Liver (tissue), 9 donors: Measurements from ENCODE around the gene TOR4A. TPM values are rescaled to one million over a fixed set of nuclear protein-coding genes. Genes with fewer than 3 reads are reported as not detected.

ENCODE experiments used
- DNase-seq: peaks from one replicate; pipeline ENCODE4 v3.0.0-alpha.2; 2017; ENCODE audit warnings: low spot score
- H3K27ac ChIP-seq, 2 donors: one replicate each; pipeline ENCODE4 v1.7.0; 2013; ENCODE audit warnings: inconsistent platforms in 2 of 2, low read length in 2 of 2, control low read depth in 1 of 2, low read depth in 1 of 2, mild to moderate bottlenecking in 1 of 2
- H3K27me3 ChIP-seq, 4 donors: one replicate each; pipeline versions ENCODE4 v1.6.1 to v1.7.0; 2013; ENCODE audit warnings: low read length in 3 of 4, inconsistent platforms in 1 of 4, mild to moderate bottlenecking in 1 of 4, moderate library complexity in 1 of 4; ENCODE audit not compliant: control insufficient read depth in 4 of 4, insufficient read depth in 4 of 4
- H3K36me3 ChIP-seq, 4 donors: one replicate each; pipeline versions ENCODE4 v1.6.1 to v1.7.0; 2013; ENCODE audit warnings: low read length in 3 of 4, mild to moderate bottlenecking in 3 of 4, low read depth in 1 of 4, moderate library complexity in 1 of 4; ENCODE audit not compliant: control insufficient read depth in 4 of 4, insufficient read depth in 3 of 4
- H3K4me1 ChIP-seq, 4 donors: one replicate each; pipeline versions ENCODE4 v1.6.1 to v1.7.0; 2013; ENCODE audit warnings: low read length in 3 of 4, mild to moderate bottlenecking in 3 of 4, moderate library complexity in 1 of 4; ENCODE audit not compliant: control insufficient read depth in 4 of 4, insufficient read depth in 4 of 4
- H3K4me3 ChIP-seq, 3 donors: one replicate each; pipeline versions ENCODE4 v1.6.1 to v1.7.0; 2013; ENCODE audit warnings: low read length in 3 of 3, control low read depth in 1 of 3, low read depth in 1 of 3, mild to moderate bottlenecking in 1 of 3
- H3K9ac ChIP-seq, 2 donors: one replicate each; pipeline ENCODE4 v1.7.0; 2013; ENCODE audit warnings: low read length in 2 of 2, mild to moderate bottlenecking in 2 of 2, moderate library complexity in 2 of 2, control low read depth in 1 of 2, low read depth in 1 of 2
- H3K9me3 ChIP-seq, 4 donors: one replicate each; pipeline versions ENCODE4 v1.6.1 to v1.7.0; 2013; ENCODE audit warnings: low read length in 3 of 4; ENCODE audit not compliant: control insufficient read depth in 4 of 4
- CTCF ChIP-seq: fragments of 150-350 bp; IDR thresholded peaks from 2 replicates; pipeline ENCODE4 v1.5.1; 2017; ENCODE audit warnings: improper control_type of control experiment, low read depth, low read length; ENCODE audit not compliant: missing input control
- EGR1 ChIP-seq, 2 donors: IDR thresholded peaks; 2 replicates each; pipeline ENCODE4 v1.6.1; 2016 to 2018; ENCODE audit warnings: antibody characterized with exemption in 2 of 2, low read depth in 2 of 2
- FOXA1 ChIP-seq: IDR thresholded peaks from 2 replicates; pipeline ENCODE4 v1.6.1; 2016; ENCODE audit warnings: antibody characterized with exemption
- GABPA ChIP-seq, 2 donors: IDR thresholded peaks in 1 of 2; conservative IDR thresholded peaks in 1 of 2; 2 replicates each; pipeline ENCODE4 v1.6.1; 2016; ENCODE audit warnings: antibody characterized with exemption in 2 of 2, mild to moderate bottlenecking in 1 of 2, moderate library complexity in 1 of 2
- HNF4A ChIP-seq, 2 donors: conservative IDR thresholded peaks; 2 replicates each; pipeline ENCODE4 v1.6.1; 2016; ENCODE audit warnings: antibody characterized with exemption in 2 of 2, mild to moderate bottlenecking in 2 of 2
- JUND ChIP-seq, 2 donors: IDR thresholded peaks; 2 replicates each; pipeline ENCODE4 v1.6.1; 2016; ENCODE audit warnings: antibody characterized with exemption in 2 of 2
- NR2F2 ChIP-seq: IDR thresholded peaks from 2 replicates; pipeline ENCODE4 v1.6.1; 2016; ENCODE audit warnings: antibody characterized with exemption
- RAD21 ChIP-seq, 2 donors: IDR thresholded peaks; 2 replicates each; pipeline ENCODE4 v1.6.1; 2016; ENCODE audit warnings: antibody characterized with exemption in 2 of 2, mild to moderate bottlenecking in 2 of 2
- REST ChIP-seq: IDR thresholded peaks from 2 replicates; pipeline ENCODE4 v1.6.1; 2016; ENCODE audit warnings: antibody characterized with exemption, mild to moderate bottlenecking
- RXRA ChIP-seq, 2 donors: IDR thresholded peaks; 2 replicates each; pipeline ENCODE4 v1.6.1; 2017 to 2018; ENCODE audit warnings: antibody characterized with exemption in 2 of 2, mild to moderate bottlenecking in 1 of 2
- SP1 ChIP-seq: IDR thresholded peaks from 2 replicates; pipeline ENCODE4 v1.6.1; 2018; ENCODE audit warnings: antibody characterized with exemption, mild to moderate bottlenecking
- YY1 ChIP-seq: IDR thresholded peaks from 2 replicates; pipeline ENCODE4 v1.6.1; 2016; ENCODE audit warnings: antibody characterized with exemption, mild to moderate bottlenecking
- WGBS: extraction: QIAGEN DNeasy Blood & Tissue Kit; methylation state at CpG from one replicate; pipeline ENCODE4 v1.1.7; 2013; 5-methylcytosine and 5-hydroxymethylcytosine counted together
- polyA plus RNA-seq, 2 donors: library from polyadenylated mRNA; stranded (reverse) in 1 of 2; unstranded in 1 of 2; fragments of 200-250 nt in 1 of 2; fragments of >200 nt in 1 of 2; fragmentation: Nextera tagmentation in 1 of 2; extraction: Ambion mirVana in 1 of 2; gene quantifications; one replicate each; pipeline versions ENCODE4 v1.2.1 to v1.2.3, GENCODE V29; 2013 to 2015
- total RNA-seq, 2 donors: library from RNA; depleted of rRNA; stranded (reverse); fragments of >200 nt; gene quantifications; one replicate each; pipeline ENCODE4 v1.2.3, GENCODE V29; 2014
- TF ChIP-seq, protein P1 (sequence below): IDR thresholded peaks from 2 replicates; pipeline ENCODE4 v1.6.1; 2016; ENCODE audit warnings: antibody characterized with exemption
- TF ChIP-seq, protein P2 (sequence below): IDR thresholded peaks from 2 replicates; pipeline ENCODE4 v1.6.1; 2016; ENCODE audit warnings: antibody characterized with exemption
- donor health status: healthy.
- donor health status: healthy.
- donor health status: healthy.
- donor health status: healthy.
- donor health status: healthy.

Gene TOR4A
- total and polyA plus RNA-seq, 4 donors = 0.35 to 5.1 (median 4.3) TPM

DNA sequence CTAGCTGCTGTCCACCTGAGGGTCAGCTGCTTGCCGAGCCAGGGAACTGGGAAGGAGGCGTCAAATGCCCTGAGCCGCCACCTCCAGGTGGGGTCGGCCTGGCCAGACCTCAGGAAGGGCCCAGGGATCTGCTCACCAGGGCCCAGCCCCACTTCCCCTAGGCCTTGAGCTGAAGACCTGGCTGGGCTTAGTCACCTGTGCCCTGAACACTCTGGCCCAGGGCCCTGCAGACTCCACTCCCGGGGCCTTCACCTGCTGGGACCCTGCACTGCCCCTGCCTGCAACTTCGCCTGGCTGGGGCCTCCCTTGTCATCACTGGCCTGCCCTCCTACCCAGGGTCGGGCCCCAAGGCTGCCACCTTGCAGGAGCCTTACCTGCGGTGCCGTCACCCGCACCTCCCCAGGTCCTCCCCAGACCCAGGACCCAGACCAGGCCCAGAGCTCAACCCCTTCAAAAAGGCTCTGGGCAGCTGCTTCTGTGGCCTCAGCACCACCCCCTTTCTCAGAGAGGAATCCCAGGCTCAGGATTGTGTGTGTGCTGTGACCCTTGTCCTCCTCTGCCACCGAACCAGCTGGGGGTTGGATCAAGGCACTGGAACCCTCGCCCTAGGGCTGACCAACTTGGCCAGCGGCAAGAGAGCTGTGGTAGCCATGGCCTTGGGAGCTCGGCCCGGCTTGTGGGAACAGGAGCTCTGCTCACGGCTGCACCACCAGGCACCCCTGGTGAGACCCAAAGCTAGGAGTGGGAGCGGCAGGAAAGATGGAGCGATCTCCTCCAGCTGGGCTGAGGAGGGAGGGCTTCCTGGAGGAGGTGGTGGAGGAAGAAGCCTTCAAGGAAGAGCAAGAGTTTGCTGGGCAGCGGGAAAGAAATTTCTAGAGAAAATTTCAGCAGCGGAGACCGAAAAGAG lies 23.6 kb upstream of the TOR4A start:
- H3K4me3 ChIP-seq = peak overlapping the region; percentile 83 to 98 (median 92)
- no peaks in the 10 kb centered on the region for H3K9me3 ChIP-seq
- H3K27ac ChIP-seq = peak overlapping the region in 1 of 2 donors; percentile 64
- WGBS = 44% methylated on average over 21 of the region's 21 CpGs
- TF ChIP-seq JUND (IDR thresholded peaks at IDR 0.05) (no peak), GABPA (IDR thresholded peaks at IDR 0.05 in 1 of 2, conservative IDR thresholded peaks at IDR 0.05 in 1 of 2) (no peak), RXRA (IDR thresholded peaks at IDR 0.05) (peak; percentile 55 to 56), HNF4A (conservative IDR thresholded peaks at IDR 0.05) (peak; percentile 53 to 71), SP1 (peak; percentile 62), EGR1 (IDR thresholded peaks at IDR 0.05; ENCODE audit: low read depth in 2 of 2) (no peak), REST (no peak)
- H3K4me1 ChIP-seq = peaks cover 10 to 34% (median 21%) of the 10 kb centered on the region in 4 donors
- peaks cover 3 to 4% (median 4%) of the 10 kb centered on the region in 4 donors for H3K36me3 ChIP-seq
- H3K9ac ChIP-seq = peak overlapping the region; percentile 7 to 34
- DNase-seq = no peak
- H3K27me3 ChIP-seq = no peaks in the 10 kb centered on the region

DNA sequence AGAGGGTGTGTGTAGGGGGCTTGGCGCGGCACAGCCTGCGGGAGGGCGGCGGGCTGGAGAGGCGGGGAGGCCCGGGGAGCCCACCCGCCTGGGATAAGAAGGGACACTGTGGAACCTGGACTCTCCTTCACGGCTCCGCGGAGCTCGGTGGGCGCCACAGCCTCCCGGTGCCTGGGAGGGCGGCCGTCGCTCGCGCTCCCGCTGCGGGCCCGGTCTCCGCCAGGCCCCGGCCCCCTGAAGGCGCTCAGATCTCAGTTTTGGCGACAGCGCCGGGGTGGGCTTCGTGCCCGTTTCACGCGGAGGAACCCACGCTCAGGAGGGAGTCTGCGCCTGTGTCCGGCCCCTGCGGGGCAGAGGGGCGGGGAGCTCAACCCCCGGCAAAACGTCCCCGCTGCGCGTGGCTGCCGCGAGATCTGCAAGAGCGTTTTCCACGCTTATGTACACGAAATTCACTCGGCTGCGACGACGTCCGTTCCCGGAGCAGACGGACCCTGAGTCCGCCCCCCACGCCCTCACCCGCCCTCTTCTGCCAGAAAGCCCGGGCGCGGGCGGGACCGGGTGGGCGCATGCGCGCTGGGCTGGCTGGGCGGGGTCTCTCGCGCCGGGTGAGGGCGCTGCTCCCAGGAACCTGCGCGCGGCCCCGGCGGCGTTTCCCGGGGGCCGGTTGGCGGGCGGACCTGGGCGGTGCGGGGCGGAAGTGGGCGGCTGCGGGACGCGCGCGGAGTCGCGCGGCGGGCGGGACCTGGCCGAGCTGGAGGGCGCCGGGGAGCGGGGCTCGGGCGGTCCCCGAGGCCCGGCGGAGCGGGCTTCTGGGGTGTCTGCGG lies 22.7 kb upstream of the TOR4A start, which contains the start of gene NELFB:
Gene NELFB (plus strand): TSS at position 704 of the 824 bp plus-strand sequence.
- H3K4me3 ChIP-seq = peak within 1 kb of the TSS; percentile 83 to 98 (median 92)
- H3K4me1 ChIP-seq = peaks cover 10 to 34% (median 21%) of the 10 kb centered on the region in 4 donors
- under 1% methylated on average over 105 of the region's 105 CpGs for WGBS
- H3K9me3 ChIP-seq = no peaks in the 10 kb centered on the region
- DNase-seq = peak; percentile 99
- TF ChIP-seq, protein P1, sequence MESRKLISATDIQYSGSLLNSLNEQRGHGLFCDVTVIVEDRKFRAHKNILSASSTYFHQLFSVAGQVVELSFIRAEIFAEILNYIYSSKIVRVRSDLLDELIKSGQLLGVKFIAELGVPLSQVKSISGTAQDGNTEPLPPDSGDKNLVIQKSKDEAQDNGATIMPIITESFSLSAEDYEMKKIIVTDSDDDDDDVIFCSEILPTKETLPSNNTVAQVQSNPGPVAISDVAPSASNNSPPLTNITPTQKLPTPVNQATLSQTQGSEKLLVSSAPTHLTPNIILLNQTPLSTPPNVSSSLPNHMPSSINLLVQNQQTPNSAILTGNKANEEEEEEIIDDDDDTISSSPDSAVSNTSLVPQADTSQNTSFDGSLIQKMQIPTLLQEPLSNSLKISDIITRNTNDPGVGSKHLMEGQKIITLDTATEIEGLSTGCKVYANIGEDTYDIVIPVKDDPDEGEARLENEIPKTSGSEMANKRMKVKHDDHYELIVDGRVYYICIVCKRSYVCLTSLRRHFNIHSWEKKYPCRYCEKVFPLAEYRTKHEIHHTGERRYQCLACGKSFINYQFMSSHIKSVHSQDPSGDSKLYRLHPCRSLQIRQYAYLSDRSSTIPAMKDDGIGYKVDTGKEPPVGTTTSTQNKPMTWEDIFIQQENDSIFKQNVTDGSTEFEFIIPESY = no peak
- no peak for TF ChIP-seq JUND (IDR thresholded peaks at IDR 0.05)
- no peak for TF ChIP-seq CTCF
- TF ChIP-seq FOXA1 = no peak
- no peak for TF ChIP-seq RAD21 (IDR thresholded peaks at IDR 0.05)
- TF ChIP-seq NR2F2 = no peak
- TF ChIP-seq HNF4A (conservative IDR thresholded peaks at IDR 0.05) = peak; percentile 49 to 67
- TF ChIP-seq GABPA (IDR thresholded peaks at IDR 0.05 in 1 of 2, conservative IDR thresholded peaks at IDR 0.05 in 1 of 2) = peak in 1 of 2 donors; percentile 72
- TF ChIP-seq YY1 = peak; percentile 39
- TF ChIP-seq, protein P2, sequence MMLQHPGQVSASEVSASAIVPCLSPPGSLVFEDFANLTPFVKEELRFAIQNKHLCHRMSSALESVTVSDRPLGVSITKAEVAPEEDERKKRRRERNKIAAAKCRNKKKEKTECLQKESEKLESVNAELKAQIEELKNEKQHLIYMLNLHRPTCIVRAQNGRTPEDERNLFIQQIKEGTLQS = no peak
- H3K27ac ChIP-seq = peak within 1 kb of the TSS; percentile 64 to 77
- peaks cover 3 to 7% (median 6%) of the 10 kb centered on the region in 4 donors for H3K36me3 ChIP-seq
- no peaks in the 10 kb centered on the region for H3K27me3 ChIP-seq
- peak within 1 kb of the TSS; percentile 66 to 83 for H3K9ac ChIP-seq
